ENCODE data around the gene MTAP.
"Not testable (repeated sequence)": the region's sequence is repeated elsewhere in the genome, so short reads cannot be mapped to it uniquely, and the experiment has no call there.

Gene MTAP

GRCh38 chr9:21927752-21928151 is 125.3 kb downstream of the MTAP start:
- no peak for DNase-seq

DNA sequence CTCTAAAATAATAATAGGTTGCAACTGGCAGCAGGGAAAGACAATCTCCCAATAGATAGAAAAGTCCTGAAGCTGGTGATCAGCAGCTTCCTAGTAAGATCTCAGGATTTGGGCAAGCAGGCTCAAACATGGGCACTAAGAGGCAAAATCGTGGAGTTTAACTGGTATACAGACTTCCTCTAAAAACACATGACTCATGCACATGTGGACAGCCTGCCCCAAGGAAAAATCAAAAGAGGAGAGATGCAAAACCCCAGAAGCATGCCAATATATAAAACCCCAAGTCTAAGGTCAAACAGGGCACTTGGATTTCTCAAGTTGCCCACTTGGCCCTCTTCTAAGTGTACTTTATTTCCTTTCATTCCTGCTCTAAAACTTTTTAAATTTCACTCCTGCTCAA is 129.0 kb downstream of the MTAP start:
- DNase-seq = no peak

DNA sequence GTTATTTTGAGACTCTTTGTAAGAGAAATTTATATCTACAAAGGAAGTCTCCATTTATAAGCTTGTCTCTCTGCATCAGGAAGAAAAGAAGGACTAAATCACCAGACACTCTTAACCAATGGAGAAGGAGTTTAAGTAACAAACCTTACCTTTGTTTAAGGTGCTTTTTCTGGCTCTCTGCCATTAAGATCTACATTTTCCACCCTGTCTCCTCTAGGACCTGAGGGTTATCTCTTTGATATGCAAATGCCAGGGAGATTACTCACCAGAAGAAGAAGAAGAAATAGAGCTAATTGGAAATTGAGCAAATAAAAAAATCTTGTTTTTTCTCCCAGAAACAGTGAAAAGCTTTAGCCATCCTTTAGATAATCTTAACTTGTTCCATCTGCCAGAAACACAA is 130.8 kb downstream of the MTAP start:
- DNase-seq = no peak

DNA sequence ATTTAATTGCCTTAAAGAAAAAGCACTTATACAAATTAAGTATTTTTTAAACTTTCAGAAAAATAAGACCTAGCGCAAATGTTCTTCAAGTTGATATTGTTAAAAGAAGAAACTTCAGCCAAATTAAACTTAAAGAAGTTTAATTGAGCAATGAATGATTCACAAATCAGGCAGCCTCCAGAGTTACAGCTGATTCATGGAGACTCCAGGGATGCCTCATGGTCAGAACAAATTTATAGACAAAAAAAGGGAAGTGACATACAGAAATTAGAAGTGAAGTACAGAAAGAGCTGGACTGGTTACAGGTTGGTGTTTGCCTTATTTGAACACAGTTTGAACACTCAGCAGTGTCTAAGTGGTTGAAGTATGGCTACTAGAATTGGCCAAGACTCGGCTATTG is 131.4 kb downstream of the MTAP start:
- no peak for DNase-seq

GRCh38 chr9:21935631-21936030 is 133.2 kb downstream of the MTAP start:
- DNase-seq = no peak

DNA sequence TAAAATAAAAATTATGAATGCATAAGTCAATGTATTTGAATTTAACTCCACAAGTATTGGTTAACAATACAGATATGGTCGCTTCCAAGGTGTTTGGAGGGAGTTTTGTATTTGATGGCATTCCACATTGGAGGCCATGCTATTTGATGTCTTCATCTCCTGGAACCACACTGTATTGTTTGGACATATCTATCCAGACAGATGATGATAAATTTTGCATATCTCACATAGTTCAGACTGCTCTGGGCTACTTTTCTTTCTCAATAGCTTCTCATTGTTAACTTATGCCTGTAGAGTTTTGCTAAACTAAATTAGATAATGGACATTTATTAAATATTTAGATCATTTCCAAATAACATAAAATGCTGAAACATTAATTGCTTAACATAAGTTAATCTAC is 133.7 kb downstream of the MTAP start:
- DNase-seq = no peak

DNA sequence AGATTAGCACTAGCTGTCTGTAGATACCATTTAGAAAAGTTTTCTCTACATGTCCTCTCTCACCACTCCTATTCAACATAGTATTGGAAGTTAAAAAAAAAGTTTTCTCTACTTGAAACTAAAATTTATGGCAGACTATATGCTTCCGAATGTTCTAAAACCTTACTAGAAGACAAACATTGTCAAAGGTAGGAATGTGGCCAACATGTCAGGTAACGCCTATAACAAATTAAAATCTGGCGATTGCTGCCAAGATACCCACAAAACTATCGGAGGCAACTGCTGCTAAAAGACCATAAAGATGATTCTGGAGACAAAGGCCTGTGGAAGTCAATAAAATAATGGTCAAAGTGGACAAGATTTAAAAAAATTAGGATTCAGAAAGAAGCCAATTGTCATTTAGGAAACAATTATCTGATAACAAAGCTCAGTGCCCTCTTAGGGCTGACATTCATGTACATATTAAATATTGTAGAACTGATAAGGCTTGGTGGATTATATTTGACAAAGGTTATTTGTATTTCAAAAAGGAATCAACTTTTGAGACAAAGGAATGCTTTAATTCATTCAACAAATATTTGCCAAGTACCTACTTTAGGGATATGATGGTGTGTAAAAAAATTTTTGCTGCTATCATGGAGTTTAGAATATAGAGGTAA is 139.0 kb downstream of the MTAP start:
- DNase-seq = no peak

DNA sequence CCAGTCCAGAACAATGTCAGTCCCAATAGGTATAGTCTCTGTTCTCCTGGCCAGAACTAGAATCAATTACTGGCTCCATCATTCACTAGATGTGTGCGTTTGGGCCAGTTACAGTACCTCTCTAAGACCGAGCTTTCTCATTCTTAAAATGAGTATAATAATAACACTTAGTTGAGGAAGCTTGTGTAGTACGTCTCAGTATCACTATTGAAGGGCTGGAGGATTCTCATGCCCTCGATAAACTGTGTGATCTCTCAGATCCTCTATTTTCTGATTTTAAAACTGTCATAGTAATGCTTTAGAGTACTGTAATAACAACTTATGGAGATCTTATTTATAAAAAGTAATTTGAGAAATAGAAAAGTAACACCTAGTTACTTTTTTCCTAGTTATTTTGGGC is 141.0 kb downstream of the MTAP start:
- no peak for DNase-seq

DNA sequence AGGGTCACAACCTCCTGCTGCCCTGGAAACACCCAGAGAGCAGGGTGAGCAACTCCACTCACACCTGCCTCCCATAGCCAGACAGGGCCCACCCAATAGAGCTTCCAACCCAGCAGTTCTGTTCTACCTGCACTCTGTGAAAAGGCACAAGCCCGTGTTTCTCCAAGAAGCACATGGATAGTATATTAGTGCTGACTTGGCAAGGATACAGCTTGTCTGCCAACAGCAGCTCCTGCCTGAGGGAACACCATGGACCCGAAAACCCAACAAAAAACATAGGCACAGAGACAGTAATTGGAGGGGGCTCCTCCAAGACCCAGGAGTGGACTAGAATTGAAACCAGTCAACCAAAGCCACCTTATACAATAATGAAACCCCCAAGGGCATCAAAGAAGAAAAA is 143.2 kb downstream of the MTAP start:
- DNase-seq = no peak

DNA sequence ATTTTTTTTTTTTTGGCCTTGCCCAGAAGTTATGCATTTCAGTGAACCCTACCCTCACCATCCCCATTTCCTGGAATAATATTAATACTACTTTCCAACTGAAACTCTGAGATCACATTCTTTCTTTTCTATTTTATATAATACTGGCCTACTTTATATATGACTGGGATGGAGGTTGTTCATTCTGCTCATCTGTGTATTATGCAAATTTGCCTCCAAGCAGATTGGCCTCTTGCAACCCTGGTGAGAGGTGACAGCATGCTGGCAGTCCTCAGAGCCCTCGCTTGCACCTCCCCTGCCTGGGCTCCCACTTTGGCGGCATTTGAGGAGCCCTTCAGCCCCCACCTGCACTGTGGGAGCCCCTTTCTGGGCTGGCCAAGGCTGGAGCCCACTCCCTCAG is 156.4 kb downstream of the MTAP start:
- no peak for DNase-seq

DNA sequence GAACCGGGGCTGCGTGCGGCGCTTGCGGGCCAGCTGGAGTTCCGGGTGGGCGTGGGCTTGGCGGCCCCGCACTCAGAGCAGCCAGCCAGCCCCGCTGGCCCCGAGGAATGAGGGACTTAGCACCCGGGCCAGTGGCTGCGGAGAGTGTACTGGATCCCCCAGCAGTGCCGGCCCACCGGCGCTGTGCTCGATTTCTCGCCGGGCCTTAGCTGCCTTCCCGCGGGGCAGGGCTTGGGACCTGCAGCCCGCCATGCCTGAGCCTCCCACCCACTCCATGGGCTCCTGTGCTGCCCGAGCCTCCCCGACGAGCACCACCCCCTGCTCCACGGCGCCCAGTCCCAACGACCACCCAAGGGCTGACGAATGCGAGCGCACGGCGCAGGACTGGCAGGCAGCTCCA is 156.8 kb downstream of the MTAP start:
- not testable (repeated sequence) for DNase-seq

- DNase-seq = no peak
These were observed 159.1 kb downstream of the MTAP start for GRCh38 chr9:21961569-21961968.

DNA sequence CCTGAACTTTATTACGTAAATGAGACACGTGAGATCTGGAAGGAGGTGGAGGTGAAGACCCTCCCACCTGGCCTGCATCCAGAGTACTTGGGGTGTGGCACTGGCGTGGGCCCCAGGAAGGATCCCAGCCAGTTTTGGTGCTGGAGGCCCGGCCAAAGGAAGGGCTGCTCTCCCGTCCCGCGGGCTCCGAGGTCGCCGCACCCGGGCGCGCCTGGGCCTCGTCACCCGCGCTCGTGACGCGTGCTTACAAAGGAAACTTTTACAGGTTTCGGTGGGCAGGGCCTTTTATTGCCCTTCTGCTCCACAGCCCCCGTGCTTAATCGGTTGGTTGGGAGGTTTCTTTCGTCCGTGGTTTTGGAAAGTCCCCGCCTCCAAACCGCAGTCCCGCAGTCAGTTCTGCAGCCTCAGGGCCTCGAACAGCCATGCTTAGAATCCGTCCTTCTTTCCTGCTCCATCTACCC is 162.5 kb downstream of the MTAP start:
- DNase-seq = peak; percentile 64

DNA sequence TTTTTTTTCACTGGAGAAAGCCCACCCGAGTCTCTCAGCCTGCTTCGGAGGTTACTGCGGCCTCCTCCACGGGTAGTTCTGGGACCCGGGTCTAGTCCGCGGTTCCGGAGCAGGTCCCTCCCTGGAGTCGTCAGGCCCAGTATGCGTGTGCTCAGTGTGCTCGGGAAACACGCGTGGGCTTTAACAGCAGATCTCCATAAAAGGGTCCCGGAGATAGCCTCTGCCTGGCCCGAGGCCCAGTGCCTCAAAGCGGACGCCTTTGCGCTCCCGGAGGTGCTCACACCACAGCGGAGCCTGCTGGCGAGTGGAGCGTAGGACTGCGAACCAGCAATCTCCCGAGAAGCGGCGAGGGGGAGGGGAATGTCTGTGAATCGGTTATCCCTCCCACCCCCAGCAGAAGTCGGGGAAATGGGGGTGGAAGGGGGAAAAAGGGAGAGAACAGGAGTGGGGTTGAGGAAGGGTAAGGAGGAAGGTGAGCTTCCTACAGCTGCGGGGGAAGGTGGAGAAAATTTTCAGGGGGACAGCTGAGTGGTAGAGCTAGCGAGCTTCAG is 163.0 kb downstream of the MTAP start:
- peak; percentile 60 for DNase-seq

GRCh38 chr9:21966140-21966851 is 163.9 kb downstream of the MTAP start:
- no peak for DNase-seq

GRCh38 chr9:21967169-21967568 is 164.7 kb downstream of the MTAP start:
- DNase-seq = no peak

DNA sequence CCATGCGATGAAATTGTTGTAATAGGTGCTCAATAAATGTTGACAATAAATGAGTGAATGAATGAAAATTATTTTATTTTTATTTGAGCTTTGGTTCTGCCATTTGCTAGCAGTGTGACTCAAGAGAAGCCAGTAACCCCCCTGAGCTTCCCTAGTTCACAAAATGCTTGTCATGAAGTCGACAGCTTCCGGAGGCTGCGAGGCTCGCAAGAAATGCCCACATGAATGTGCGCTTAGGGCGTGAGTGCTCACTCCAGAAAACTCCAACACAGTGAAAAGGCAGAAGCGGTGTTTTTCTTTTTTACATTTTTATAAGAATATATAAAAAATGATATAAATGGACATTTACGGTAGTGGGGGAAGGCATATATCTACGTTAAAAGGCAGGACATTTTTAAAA is 165.3 kb downstream of the MTAP start:
- no peak for DNase-seq

DNA sequence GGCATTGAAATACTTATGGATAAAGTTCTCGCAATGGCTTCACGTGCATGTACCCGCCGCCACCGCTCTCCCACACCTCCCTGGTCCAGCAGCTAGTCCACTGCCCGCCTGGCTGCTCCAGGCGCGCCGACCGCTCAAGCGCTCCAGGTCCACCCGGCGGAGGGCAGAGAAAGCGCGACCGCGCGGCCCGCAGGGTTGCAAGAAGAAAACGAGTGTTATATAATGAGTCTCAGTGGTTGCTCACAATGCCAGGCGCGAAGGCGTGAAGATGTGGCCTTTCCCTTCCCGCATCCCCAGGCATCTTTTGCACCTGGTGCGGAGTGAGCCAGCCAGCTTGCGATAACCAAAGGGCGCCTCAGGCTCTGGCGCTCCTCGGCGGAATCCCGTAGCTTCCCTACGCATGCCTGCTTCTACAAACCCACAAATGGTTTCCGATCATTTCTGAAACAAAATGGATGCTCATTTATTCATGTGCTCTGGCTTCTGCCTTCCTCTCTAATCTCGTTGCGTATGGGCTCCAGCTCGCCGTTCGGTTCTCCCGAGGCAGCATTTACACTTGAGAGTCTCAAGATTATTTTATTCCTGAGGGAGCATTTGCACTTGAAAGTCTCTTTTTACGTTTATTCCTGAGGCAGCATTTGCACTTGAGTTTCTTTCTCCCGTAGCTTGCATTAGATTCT is 166.0 kb downstream of the MTAP start:
- DNase-seq = no peak

- DNase-seq = no peak
These were observed 166.8 kb downstream of the MTAP start for GRCh38 chr9:21969011-21969940.

GRCh38 chr9:21969951-21970799 is 167.7 kb downstream of the MTAP start:
- no peak for DNase-seq

- no peak for DNase-seq
These were observed 168.6 kb downstream of the MTAP start for GRCh38 chr9:21970800-21971640.
